ENCODE measurements around the gene HOXD9.

The HOXD9 gene

DNA sequence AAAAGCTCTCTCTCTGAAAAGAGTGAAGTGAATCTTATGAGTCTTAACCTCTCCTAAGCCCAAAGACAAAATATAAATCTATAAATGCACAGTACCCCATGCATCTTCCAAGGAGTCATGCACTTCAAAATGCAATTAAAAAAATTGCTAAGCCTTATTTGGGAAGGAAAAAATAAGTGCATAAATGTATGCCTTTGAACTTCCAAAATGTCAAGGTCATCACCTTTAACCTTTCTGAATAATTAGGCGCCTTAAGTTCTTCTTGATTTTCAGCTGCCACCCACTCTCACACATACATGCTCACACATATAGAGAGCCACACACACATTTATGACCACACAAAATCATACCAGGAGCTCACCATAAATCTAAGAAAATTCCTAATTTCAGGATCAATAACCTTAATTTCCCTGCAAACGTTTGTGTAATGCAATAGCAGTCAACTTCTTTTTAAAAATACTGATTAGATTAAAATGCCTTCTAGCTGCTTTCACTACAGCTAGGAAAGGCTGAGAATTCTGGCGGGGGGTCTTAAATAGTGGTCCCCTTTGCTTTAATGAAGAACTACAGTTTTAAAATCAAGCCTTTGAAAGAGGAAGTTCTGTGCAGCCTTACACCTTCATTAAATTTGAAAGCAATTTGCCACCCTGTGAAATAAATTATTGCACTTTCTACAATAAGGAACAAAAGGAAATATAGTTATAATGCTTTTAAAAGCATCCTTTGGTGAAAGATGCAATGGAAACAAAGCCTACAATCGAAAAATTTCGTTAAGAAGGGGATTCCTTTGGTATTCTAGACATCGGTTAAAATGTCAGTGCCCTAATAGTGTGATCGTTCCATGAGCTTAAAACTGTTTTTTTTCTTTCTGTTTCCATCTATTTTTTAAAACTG is 11.9 kb upstream of the HOXD9 start:
- no peak for DNase-seq

DNA sequence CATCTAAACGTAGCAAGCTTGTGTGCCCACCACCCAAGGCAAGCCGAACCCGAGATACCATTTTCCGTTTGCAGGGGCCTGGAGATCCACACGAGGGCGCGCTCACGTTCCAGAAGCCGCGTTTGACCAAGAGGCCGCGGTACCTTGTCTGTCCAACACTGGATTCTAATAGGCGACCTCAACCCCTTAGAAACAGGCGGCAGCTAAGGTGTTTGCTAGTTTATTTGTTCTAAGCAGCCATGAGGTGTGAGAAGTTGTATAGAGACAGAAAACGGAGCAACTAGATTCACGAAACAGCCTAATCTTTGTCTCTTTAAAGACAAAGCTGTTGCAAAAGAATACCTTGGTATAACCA is 11.2 kb upstream of the HOXD9 start:
- peak; percentile 91 for DNase-seq

DNA sequence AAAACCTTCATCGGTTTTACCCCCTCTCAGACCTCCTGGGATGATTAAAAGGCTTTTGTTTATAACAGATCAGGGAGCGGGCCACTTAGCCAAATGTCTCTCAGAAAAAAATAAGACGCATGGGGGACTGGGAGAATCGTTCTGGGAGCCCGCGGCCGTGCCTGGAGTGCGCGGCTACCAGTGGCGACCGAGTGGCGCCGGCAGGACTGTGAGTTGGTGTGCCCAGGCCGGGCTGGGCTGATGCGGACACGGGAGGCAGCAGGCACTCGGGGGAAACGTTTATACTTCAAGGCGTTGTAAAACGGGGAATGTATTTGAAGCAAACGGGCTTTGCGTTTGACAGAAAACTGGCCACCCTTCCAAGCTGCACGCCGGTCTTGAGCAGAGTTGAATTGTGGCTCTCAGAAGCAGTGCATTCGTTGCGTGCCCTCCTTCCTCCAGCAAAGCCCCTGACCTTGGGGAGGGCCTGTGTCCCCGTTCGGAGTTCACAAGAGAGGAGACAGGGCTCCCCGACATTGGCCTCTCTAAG is 10.6 kb upstream of the HOXD9 start:
- DNase-seq, result no peak

DNA sequence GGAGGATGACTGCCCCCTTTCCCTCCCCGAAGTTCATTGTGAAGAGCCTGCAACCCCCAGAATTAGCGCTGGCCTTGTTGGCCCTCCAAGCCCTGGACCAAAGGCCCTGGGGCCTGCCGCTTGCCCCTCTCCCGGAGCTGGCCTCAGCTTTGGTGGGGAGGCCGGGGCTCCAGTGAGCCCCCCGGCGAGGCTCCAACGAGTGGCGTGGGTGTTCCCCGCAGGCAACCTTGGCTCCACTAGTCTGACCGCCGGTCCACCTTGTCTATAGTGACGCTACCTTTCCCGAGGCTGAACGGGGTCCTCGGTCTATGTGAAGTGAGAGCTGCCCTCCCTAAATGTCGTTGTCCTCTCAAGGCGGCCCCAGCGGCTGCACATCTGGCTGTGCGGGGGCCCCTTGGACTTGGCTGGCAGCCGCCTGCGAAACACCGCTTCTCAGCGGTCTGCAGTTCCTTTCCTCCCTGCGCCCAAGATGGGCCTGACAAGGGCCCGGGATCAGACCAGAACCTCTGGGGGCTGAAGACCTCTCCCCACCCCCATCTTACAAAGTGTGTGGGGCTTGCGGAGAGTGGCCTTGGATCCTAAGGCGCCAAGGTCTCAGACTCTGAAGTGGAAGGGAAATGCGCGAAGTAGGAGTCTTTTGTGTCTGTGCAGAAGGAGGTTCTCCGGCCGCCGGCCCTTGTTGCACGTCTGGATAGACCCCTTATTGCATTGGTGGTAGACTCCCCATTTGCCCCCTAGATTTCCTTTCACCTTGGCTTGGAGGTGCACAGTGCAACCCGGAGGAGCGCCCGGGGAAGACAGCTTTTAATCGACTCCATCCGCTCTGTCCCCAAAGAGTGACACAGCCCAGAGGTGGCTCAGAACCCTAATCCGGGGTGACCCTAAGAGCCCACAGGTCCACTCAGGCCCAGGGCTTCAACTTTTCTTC is 9.9 kb upstream of the HOXD9 start:
- no peak for DNase-seq

DNA sequence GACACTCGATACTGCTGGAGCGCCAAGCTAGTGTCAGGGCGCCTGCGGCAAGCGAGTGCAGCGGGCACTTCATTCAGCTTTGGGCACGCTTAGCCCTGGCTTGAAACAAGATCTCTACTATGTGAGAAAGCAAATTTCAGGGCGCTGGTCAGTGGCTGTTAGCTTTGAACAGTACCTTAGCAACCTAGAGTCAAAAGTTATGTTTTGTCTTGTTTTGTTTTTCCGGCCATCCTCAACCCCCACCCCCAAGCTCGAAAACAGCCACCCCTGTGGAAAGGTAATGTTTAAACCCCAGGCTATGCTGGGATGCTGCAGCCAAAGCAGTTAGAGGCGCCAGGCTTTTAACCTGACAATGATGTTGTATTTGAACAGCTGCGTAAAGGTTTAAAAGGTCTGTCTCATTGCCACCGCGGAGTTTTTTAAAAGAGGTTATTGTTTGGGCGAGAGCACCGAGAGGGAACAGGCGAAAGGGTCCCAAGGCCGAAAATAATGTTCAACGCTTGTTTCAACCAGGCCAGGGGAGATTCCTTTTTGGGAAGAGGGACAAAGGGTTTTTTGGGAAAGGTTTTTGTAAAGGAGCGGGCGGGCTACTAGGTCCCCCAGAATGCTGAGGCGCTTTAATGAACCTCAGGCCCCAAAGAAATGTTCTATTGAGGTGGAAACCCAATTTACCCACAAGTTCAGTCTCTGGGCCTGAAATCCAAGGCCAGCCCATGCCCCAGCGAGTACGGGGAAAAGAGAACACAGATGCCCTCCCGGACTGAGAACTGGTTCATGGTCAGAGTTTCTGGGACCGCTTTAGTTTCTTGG is 8.2 kb upstream of the HOXD9 start:
- no peak for DNase-seq

DNA sequence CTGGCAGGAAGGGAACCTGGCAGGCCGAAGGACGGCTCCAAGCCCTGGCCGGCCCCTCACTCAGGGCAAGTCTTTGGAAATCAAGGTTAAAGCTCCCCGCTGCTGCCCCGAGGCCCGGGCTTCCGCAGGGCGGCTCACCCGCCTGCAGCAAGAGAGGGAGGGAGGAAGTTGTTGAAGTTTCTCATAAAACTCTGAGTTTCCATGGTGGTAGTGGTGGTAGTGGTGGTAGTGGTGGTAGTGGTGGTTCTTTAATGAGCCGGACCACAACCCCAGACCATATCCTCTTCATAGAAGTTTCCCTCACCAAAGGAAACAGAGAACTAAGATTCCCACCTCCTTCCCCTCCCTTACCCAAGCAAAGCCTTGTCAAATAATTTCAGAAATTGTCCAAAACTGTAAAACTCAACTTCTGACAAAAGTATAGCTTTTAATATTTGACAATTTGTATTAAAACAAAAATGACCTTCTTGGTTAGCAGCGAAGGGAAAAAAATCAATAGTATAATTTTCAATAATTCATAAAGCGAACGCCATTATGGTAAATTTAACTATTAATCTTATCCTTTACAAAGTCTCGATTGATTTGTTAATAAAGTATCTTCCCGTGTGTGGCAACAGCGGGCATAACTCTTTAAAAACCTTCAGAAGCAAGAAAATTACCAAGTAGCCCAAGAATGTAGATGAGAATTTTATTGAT is 7.4 kb upstream of the HOXD9 start:
- no peak for DNase-seq

DNA sequence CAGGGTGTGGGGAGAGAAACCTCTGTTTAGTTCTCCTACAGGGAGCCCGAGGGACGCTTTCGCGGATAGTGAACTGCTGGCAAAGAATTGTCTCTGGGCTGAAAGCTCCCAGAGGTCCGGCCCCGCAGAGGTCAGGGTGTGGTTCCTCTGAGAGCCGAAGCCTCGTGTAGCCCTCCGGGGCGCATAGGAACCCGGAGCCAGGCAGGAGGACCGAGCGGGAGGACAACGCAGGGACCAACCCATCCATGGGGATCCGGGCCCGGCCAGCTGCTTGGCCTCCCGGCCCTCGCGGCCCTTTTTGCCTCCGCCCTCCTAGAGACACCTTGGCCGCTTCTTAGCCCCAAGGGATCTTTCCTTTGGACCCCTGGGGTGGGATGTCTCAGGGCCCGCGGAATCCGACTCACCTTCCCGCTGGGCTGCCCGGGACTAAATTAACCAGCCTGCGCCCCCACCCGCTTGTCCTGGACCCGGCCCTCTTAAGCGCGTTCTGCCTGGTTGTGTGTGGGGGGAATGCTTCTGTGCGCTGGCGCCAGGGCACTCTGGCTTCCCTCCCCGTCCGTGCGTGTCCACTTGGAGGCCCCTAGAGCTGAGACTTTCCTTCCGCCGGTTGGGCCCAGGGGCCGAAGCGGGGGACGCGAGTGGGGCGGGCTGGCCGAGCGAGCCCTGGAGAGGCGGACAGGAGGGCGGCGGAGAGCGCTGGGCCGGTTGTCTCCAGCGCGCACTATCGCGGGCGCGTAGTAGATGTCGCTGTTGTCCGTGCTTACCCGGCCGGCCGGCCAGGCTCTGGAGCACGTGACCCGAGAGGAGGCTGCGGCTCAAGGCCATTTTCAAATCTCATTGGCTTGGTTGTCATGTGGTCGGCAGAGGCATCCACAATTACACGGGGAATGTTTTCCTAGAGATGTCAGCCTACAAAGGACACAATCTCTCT is 6.4 kb upstream of the HOXD9 start, which contains the start of gene HOXD10:
Gene HOXD10, plus strand, starts transcription at position 896 of the 931 bp plus-strand sequence. CDS start 56 bp downstream, outside the sequence.
- DNase-seq, result no peak

DNA sequence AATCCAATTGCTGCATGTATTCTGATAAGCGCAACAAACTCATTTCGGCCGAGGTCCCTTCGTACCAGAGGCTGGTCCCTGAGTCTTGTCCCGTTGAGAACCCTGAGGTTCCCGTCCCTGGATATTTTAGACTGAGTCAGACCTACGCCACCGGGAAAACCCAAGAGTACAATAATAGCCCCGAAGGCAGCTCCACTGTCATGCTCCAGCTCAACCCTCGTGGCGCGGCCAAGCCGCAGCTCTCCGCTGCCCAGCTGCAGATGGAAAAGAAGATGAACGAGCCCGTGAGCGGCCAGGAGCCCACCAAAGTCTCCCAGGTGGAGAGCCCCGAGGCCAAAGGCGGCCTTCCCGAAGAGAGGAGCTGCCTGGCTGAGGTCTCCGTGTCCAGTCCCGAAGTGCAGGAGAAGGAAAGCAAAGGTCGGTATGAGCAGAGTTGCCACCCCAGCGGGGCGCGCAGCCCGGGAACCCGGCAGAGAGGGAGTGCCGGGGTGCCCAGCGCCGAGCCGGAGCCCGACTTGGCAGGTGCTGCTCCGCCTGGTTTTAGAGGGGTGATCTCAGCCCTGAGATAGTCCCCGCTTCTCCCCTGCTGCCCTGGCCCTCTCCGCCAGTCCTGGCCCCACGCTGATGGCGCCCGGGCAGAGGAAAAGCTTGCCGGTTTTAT is 5.2 kb upstream of the HOXD9 start:
- no peak for DNase-seq

DNA sequence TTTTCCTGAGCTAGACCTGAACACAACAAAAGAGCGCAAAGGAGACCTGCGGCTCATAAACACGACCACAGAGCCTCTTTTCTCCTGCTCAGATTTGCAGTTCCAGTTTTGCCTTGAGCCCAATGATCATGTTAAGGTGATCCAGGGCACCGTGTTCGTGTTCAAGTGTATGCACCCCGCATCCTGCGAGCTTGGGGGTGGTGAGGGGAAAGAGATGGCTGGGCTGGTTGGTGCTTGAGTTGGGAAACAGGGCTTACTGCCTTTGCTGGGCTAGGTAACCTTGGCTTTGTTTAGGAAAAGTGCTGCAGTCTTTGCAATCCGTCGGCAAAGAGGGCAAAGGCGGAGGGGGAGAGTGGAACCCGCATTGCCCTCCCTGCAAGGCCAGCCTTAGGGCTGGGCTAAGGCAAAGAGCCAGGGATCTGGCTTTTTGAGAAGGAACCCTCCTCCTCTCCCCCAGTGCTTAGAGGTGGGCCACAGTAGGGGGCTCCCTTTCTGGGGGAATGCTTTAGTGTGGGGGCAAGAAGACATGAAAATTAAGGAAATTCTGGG is 4.6 kb upstream of the HOXD9 start:
- DNase-seq, result no peak

DNA sequence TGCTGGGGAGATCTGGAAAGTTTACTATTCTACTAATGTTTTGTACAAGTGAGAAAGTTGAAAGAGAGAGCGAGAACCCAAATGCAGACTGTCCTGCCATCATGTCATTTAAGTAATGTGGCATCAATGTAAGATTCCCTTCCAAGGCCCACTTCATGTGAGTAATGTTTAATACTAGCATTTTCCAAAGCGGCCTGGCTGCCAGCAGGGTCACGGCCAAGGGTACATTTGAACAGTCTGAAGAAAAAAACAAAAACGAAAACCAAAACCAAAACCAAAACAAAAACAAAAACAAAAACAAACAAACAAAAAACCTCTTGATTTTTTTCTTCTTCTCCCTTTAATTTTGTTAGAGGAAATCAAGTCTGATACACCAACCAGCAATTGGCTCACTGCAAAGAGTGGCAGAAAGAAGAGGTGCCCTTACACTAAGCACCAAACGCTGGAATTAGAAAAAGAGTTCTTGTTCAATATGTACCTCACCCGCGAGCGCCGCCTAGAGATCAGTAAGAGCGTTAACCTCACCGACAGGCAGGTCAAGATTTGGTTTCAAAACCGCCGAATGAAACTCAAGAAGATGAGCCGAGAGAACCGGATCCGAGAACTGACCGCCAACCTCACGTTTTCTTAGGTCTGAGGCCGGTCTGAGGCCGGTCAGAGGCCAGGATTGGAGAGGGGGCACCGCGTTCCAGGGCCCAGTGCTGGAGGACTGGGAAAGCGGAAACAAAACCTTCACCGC is 3.7 kb upstream of the HOXD9 start:
- DNase-seq, result no peak

DNA sequence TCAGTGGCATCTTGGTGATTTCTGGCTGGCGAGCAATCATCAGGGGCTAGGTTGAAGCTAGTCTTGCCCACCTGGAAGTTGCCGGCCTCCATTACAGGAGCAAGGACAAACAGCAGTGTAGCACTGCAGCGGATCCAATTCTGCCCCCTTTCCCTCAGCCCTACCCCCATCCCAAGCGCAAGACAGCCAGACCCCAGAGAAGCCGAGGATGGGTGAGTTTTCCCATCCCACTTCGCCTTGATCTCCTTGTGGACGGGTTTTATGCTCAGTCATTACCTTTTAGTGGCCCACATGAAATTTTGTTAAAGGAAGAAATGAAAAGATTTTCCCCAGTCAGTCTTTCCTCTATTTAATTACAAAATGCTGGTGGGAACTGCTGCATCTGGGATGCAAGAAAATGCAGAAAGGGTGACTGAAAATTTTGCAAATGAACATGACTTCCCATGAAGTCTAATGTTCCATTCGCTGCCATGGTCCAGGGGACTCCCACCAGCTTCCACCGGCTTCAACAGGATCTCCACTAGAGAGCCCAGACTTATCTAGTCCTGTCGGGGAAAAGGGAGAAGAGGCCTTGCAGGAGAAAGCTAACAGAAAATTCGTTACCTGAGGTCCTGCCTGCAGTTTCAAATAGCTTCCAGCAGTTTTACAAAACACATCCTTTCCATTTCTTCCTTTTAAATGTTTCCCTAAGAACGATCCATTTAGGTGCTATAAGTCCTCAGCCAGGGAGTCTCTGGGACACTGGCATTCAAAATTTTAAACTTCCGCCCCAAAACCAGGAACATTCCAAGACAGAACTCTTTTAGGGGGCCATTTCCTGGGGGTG is 1.9 kb upstream of the HOXD9 start:
- no peak for DNase-seq

DNA sequence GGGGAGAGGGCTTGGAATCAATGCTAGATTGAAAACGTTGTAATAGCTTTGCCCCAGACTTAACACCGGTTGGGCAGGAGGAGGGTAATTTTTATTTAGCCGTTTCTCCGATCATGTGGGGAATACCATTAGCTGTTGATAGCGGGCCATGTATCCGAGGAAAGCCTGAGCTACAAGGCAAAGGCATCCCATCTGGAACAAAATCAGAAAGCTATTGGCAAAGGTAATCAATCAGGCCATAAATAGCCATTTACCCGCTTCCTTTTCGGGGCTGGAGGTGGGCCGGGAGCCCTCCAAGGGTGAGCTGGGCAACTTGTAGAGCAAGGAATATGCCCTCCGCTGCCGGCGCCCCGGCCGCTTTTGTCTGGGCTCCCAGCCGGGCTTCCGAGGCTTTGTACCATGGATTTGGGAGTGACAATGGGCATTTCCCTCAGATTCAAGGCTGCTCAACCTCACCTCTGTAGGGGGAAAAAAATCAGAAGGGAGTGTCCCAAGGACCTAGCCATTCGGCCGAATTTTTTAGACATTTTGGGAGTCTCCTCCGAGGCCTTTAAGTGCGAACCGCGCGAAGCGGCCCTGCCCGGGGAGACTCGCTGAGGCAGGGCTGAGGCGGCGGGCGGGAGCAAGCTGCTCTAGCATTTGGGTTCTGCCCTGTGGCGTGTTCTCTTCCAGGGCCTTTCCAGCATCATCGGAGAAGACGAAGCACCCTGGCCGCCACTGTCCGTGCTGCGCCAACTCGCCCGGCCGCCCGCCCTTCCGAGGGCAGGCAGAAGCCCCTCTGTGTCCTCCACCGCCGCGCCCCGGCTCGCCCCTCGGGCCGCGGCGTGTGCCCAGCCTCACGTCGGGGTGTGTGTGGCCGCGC is 1.1 kb upstream of the HOXD9 start:
- DNase-seq, result no peak

DNA sequence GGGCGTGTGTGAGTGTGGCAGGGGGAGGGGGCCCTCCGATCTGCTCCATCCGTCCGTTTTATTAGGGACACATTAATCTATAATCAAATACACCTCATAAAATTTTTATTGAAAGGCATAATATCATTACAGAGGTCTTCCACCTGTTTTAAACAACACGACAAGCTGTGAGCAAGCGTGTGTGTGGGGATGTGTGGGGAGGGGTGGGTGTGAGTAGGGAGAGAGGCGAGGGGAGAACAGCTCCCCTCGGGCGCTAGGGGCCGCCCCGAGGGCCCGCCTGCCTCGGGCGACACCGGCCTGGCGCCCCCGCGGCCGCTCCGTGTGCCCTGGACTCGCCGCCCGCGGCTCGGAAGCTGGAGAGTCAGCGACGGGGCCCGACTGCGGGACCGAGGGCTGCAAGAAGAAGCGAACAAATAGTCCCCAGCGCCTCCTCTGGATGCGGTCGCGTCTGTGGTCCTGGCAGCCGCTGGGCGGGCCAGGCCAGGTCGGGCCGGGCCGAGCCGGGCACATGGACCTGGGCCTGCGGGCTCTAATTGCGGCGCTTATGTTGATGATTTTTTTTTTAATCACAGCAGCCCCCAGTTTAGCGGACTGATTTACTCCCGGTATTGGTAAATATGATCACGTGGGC is 352 bp upstream of the HOXD9 start:
- peak; percentile 84 for DNase-seq

DNA sequence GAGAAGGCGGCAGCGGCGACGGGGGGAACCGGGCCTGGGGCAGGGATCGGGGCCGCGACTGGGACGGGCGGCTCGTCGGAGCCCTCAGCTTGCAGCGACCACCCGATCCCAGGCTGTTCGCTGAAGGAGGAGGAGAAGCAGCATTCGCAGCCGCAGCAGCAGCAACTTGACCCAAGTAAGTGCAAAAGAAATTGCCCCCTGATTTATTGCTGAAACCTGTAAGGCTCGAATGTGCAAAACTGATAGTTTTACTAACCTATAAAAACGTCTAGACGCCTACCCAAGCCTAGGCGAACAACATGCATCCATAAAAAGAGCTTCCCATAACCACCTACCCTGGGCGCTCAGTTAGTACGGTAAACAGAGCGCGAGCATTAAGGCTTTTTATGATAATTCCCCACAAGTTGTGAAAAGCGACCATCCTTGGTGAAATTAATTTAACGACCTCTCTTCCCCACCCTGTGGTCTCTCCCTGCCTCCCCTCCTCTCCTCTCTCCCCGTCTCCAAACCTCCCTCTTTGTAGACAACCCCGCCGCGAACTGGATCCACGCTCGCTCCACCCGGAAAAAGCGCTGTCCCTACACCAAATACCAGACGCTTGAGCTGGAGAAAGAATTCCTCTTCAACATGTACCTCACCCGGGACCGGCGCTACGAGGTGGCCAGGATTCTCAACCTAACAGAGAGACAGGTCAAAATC is 1.0 kb downstream of the HOXD9 start:
- DNase-seq, result no peak

DNA sequence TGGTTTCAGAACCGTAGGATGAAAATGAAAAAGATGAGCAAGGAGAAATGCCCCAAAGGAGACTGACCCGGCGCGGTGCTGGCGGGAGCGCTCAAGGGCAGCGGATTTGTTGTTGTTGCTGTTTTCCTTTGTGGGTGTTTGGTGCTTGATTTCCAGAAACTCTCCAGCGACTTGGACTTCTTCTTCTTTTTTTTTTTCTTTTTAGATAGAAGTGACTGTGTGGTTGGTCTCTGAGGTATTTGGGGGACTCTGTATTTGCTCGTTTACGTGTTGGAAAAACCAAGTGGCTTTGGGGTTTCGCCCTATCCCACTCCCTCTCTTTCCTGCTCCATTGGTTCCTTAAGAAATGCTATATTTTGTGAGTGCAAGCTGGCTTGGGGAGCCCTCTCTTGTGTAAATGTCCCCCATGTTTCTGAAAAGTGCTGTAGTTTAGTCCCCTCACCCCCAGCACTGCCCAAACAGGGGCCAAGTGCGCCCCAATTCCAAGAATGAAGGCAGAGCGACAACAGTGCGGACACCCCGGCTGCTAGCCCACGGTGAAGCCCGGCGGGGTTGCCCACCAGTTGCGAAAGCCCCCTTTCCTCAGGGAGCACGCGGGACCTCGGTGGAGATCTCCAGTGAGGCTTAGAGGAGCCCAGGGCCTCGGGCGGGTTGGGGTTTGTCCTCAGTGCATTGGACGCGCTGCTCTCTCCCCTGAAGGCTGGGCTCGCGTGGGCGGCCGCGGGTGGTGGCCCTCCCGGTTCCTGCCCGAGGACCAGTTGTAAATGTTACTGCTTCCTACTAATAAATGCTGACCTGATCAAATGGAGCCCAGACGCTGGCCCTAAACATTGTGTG is 1.8 kb downstream of the HOXD9 start:
- DNase-seq, result no peak

All from eye (tissue), 1 donor.